ENCODE data around the gene ZNF385B.
"Not testable (repeated sequence)": the region's sequence is repeated elsewhere in the genome, so short reads cannot be mapped to it uniquely, and the experiment has no call there.

The ZNF385B gene

GRCh38 chr2:179677746-179678505 lies 183.5 kb downstream of the ZNF385B start:
- ATAC-seq, result no peak
- DNase-seq, result no peak

DNA sequence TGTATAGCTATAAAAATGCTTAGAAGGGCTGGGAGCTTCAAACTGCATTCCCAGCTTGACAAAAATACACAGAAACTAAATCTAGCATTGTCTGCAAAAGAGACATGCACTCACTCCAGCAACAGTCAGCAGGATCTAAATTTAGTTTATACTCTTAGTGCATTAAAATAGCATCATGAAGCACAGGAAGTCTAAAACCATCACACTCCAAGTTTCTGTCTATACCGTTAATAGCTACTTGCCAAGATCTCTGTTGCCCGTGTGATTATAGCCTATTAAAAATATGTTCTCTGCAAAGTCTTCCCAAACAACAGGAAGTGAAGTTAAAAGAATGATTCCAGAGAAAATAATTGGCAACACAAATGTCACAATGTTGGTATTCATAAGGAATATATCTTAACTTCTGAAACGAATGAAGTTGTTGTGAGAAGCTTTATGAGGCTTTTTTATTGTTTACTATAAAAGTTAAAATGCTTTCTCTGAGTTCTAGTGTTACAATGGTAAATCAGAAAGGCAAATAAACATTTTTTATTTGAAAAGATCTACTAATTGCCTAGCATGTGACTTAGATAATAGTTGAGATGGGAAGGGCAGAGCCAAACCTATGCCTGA lies 184.2 kb downstream of the ZNF385B start:
- ATAC-seq (no peak), DNase-seq (no peak)

DNA sequence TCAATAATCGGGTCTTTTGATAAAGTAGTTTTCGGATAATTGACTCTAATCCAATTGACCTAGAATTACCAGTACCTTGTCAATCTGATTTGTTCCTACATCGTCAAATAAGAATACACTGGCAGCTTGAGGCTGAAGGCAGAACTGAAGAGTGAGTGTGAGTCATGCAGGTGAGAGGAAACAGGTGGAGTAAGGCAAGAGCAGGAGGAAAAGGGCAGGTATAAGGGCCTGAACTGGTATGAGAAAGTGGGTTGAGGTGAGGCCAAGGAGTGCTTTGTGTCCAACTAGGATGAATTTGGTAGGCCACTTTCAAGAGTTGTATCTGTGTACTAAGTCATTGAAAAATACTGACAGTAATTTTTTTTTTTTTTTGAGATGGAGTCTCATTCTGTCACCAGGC lies 186.0 kb downstream of the ZNF385B start:
- ATAC-seq (no peak), DNase-seq (no peak)

DNA sequence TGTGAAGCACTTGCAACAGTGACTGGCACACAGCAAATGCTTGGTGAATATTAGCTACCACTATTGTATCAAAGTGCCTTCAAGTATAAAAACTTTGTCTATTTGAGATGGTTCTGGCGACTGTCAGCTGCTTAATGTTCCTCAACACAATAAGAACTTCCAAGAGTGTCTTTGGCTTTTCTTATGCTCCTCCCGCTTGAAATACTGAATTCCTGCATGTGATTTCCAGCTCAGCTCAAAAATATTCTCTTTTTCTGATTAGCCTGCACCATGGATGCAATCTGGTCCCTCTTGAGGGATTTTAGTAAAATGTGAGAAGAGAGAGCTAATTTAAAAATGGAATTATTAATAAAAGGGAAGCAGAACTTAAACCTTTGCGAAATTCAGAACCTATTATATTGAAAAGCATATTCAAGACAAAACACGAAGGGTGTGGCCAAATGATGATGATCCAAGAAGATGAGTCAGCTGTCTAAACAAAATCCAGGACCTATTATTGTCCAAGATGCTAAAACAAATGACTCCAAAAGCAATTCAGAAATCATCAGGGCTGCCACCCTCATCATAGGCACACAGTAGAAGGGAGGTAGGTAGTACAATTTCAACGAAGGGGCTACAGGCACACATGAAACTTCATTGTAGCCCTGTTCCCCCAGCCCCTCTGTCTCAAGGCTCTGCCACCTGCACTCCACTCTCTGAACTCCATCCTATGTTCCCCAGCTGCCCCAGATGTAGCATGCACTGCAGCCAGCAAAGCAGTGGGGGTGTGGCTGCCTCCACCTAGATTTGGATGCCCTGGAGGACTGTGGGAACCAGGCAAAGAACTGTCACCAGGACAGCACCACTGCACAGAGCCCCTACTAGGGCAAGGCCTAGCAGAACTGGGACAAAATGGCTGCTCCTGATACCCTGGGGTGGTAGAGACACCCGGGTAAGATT lies 190.1 kb downstream of the ZNF385B start:
- ATAC-seq, result no peak

DNA sequence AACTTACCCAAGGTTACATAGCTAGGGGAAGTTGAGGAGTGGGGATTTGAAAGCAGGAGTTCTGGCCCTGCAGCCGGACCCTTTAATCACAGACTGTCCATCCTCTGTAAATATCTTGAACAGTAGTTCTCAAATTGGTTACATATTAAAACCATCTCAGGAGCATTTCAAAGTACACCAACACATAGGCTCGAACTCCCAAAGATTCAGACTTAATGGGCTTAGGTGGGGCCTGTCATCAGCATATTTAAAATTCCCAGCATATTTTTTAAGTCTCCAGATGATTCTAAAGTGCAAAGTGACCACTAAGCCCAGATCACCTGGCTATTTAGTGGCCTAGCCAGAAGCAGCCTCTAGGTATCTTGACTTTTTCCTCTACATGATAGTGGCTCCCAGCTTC lies 192.2 kb downstream of the ZNF385B start:
- no peak for DNase-seq
- no peak for ATAC-seq

More for the DNA sequence above, 190.1 kb downstream of the ZNF385B start:
- DNase-seq, result no peak

- DNase-seq (no peak), ATAC-seq (no peak)
Measured at GRCh38 chr2:179664972-179665812, 196.2 kb downstream of the ZNF385B start.

- ATAC-seq, result no peak
Measured at GRCh38 chr2:179661986-179662385, 199.4 kb downstream of the ZNF385B start.

DNA sequence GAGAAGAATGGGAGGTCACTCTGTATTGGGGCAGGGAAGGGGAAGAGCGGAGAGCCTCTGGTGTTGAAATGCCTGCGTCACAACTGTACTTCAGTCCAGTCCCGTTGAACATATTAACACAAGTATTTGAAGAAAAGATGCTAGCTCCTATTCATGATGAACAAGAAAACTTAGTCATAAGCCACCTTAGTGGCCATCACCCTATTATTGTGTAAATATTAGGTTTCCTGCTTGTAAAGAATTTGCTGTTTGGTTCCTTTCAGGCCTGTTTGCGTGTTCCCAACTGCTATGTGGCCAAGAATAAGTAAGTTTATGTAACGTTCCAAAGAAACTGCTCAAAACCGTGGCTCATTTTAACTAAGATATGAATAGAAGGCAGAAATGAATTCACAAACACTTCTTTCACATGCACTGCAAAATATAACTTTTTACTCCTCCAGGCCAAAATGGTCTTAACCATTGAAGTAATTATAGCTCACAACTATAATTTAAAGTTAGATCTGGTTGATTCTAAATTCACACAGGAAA lies 204.3 kb downstream of the ZNF385B start:
- DNase-seq (no peak), ATAC-seq (no peak)

More at GRCh38 chr2:179661986-179662385, 199.4 kb downstream of the ZNF385B start:
- DNase-seq, result no peak

DNA sequence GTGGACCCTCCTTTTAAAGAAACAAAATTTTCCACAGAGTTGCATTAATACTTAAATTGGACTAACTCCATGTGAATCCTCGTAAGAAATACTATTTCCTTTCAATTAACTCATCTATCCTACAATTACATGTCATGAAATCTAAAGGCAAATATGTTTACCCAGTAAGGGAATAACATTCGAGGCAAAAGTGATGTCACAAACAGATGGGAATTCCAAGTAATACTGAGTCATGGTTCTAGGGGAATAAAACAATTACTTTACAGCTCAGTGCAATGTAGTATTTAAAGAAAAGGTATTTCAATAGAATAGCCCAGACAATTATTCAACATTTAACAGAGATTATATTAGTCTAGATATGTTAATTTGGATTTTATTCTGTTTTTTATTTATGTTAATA lies 205.8 kb downstream of the ZNF385B start:
- DNase-seq (no peak), ATAC-seq (no peak)

DNA sequence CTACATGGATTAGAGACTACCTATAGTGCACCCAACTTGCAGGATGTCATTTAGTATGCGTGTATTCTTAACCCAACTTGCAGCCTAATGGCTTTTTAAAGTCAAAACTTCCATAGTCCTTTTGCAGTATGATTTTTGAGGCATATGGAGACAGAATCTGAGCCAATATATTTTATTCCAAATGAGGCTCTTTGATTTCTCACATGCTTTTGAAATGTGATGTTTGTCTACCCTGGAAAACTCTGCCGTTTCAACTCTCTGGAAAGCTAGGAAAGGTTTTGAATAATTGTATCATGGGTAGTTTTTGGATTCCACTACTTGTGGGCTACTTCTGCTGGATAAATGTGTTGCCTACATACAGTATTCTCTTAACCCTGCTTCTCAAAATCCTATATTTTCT lies 206.6 kb downstream of the ZNF385B start:
- ATAC-seq (no peak), DNase-seq (no peak)

GRCh38 chr2:179652296-179652695 lies 209.1 kb downstream of the ZNF385B start:
- no peak for DNase-seq
- ATAC-seq, result no peak

DNA sequence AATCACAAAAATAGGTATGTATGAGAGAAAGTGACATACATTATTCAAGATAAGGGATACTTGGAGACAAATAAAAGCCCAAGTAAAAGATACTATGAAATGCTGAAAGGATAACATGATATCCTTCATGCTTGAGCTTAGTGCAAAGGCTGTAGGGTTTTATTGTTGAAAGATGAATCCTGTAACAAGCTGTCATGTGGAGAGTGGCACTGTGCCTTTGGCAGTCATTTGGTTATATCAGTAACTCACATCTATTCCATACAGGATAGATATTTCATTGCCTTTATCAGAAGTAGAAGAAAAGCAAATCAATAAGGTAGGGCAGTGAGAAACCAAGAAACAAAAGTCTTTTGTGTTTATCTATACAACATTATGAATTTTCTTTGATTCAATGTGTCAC lies 211.0 kb downstream of the ZNF385B start:
- DNase-seq (no peak), ATAC-seq (no peak)

GRCh38 chr2:179646862-179647587 lies 214.4 kb downstream of the ZNF385B start:
- ATAC-seq (no peak), DNase-seq (no peak)

- ATAC-seq (no peak), DNase-seq (no peak)
Measured at GRCh38 chr2:179646173-179646769, 215.1 kb downstream of the ZNF385B start.

DNA sequence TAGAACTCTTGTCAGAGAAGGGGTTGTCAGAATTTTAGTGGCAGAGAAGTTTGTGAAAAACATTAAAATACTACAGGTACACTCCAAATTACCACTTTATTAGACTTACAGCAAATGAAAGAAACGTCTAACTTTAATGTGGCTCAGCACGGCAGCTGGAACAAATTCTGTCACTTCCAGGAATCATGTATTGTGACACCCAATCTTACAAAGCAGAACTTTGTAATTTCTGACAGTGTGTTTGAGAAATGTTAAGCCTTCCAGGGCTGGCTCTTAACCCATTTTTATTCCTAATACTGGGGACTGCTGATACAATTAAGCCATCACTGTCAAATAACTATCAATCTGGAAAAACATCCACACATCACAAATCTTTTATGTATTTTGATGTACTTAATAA lies 216.4 kb downstream of the ZNF385B start:
- DNase-seq (no peak), ATAC-seq (no peak)

DNA sequence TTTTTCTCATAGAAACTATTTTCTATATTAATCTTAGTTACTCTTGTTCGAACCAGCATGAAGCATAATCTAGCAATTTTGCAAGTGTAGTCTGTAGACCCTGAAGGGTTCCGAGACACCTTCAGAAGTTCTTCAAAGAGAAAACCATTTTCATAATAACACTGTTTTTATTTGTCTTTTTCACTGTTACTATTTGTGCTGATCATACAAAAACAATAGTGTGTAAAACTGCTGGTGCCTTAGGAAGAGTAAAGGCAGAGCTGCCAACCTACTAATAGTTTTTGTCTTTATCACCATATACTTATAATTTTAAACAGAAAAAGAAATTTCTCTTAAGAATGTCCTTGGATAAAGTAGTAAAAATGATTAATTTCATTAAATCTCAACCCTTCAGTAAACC lies 218.9 kb downstream of the ZNF385B start:
- no peak for DNase-seq
- no peak for ATAC-seq

DNA sequence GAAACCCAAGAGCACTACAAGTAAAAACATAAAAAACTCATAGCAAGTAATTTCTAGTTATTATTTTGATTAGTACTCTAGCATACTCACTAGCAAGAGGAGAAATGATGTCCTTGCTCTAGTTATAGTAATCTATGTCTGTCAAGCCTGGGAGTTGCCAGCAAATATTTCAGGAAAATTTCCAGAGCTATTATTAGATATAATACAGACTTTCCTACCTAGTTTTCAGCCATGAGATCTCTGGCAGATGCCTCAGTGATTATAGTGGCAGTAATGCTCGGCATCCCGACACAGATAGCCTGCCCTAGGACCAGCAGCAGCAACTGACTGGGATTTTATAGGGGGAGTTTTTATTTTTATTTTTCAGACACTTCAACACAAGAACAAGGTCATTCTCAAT lies 224.4 kb downstream of the ZNF385B start:
- DNase-seq (no peak), ATAC-seq (no peak)

DNA sequence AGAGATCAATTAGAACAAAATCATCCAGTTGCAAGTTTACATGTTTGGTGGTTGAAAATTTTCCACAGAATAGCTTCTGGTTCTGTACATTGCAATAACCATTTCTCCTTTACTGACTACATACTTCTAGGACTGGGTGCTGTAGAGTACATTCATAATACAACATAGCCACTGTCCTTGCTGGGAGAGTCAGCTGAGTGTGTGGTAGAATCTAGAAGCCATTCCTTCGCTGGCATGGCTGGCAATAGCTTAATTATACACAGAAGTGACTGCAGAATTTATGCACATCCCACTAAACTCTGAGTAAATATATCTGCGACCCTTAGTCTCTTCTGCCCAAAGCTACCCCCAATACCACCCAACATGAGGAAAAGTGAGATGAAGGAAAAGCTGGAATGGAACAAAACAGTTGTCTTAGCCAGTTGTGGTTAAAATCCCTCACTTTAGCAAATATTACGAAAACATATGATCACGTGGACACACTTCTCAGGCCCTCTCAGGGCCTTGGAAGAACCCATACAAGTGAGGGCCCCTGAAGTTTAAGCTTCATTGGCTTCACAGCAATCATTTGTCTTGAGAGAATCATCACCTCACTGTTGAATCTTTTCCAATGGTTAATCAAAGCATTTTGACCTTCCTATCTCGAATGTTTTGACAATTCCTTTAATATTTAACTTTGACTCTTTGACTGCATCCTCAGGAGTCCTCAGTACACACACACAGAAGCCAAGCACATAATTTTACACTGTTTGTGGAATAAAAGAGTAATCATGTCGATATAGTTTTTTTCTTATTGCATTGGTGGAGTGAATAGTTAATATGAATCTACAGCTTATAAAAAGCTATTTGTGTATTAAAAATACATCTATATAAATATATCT lies 225.1 kb downstream of the ZNF385B start:
- no peak for ATAC-seq

DNA sequence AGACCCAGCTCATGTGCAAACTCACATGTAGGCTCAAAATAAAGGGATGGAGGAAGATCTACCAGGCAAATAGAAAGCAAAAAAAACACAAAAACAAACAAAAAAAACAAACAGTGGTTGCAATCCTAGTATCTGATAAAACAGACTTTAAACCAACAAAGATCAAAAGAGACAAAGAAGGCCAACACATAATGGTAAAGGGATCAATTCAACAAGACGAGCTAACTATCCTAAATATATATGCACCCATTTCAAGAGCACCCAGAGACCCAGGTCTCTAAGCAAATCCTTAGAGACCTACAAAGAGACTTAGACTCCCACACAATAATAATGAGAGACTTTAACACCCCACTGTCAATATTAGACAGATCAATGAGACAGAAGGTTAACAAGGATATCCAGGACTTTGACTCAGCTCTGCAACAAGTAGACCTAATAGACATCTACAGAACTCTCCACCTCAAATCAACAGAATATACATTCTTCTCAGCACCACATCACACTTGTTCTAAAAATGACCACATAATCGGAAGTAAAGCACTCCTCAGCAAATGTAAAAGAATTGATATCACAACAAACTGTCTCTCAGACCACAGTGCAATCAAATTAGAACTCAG lies 229.5 kb downstream of the ZNF385B start:
- ATAC-seq, DNase-seq: not testable (repeated sequence)

More for the DNA sequence above, 225.1 kb downstream of the ZNF385B start:
- no peak for DNase-seq
